GM18511 (cell line): Measurements from ENCODE around the gene ZSCAN10.

Experiments
- ATAC-seq: cut with Tn5 transposase; IDR thresholded peaks from one replicate; pipeline ENCODE4 v1.9.1; 2021; ENCODE audit warnings: mild to moderate bottlenecking, moderate library complexity; ENCODE audit not compliant: unreplicated experiment

Gene ZSCAN10

GRCh38 chr16:3134338-3135125 lies 35.4 kb upstream of the ZSCAN10 start, which contains the start of gene ZNF213:
Gene ZNF213, plus strand, starts transcription at chr16:3135029. Its CDS starts 2,252 bp downstream, at chr16:3137281.
- peak; percentile 95 for ATAC-seq

DNA sequence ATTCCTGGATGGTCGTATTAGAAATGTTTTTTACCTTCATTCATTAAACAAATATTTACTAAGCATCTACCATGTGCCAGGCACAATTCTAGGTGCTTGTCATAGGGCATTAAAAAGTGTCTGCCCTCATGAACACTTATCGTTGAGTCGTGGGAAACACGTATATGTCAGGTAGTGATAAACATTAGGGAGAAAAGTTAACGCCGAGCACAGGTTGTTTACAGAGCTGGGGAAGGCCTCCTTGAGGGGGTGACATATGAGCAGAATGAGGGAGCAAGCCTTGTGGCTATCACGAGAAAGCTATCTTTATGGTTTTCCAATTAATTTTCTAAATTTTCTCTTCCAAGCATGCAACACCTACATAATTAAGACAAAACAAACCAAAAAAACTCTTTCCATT lies 34.8 kb upstream of the ZSCAN10 start:
- ATAC-seq, result no peak

DNA sequence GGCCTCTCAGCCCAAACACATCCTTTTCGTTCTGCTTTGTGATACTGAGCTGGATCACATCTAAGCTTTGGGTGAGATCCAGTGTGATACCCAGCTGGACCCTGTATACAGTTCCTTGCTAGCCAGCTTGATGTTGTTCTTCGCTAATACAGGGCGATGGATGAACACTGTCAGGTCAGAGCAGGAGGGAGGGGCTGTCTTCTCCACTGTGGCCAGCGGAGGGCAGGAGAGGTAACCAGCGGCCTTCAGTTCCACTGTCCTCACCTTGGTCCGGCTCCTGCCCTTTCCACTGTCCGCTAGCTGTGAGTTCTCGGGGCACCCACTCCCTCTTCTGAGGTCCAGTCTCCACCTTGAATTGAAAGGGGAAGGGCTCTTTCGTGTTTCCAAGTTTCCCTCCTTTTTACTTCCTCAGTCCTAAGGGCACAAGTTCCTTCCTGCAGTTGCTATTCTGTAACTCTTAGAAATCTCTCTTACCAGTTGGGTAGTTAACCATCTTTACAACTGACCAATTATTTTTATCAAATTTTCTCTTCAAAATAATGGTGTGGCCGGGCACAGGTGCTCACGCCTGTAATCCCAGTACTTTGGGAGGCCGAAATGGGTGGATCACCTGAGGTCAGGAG lies 32.8 kb upstream of the ZSCAN10 start:
- ATAC-seq, result no peak

- ATAC-seq, result peak; percentile 65
Observed at GRCh38 chr16:3129137-3130131, 30.3 kb upstream of the ZSCAN10 start.

GRCh38 chr16:3127745-3128144 lies 28.7 kb upstream of the ZSCAN10 start:
- no peak for ATAC-seq

- peak; percentile 89 for ATAC-seq
Observed at GRCh38 chr16:3123986-3124886, 25.1 kb upstream of the ZSCAN10 start.

- ATAC-seq, result no peak
Observed at GRCh38 chr16:3122926-3123570, 24.0 kb upstream of the ZSCAN10 start.

GRCh38 chr16:3121851-3122467 lies 22.9 kb upstream of the ZSCAN10 start:
- no peak for ATAC-seq

DNA sequence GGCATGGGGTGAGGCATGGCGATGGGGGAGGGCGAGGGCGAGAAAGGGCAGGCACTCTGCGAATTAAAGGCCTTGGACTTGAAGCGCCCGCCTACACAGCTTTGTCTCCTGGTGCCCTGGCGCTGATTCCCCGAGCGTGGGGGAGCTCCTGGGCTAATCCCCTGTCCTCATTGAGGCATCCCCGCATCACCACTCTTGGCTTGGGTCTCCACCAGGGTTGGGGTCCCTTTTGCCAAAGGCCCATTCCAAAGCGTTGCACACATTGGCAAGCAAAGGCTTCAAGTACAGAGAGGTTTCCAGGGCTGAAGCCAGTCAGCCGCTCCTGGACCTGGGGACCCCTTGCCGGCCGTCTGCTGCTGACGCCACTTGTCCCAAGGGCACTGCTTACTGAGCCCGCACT lies 21.3 kb upstream of the ZSCAN10 start:
- no peak for ATAC-seq

GRCh38 chr16:3119701-3120408 lies 20.8 kb upstream of the ZSCAN10 start:
- ATAC-seq, result no peak

- ATAC-seq, result no peak
Observed at GRCh38 chr16:3119286-3119685, 20.2 kb upstream of the ZSCAN10 start.

DNA sequence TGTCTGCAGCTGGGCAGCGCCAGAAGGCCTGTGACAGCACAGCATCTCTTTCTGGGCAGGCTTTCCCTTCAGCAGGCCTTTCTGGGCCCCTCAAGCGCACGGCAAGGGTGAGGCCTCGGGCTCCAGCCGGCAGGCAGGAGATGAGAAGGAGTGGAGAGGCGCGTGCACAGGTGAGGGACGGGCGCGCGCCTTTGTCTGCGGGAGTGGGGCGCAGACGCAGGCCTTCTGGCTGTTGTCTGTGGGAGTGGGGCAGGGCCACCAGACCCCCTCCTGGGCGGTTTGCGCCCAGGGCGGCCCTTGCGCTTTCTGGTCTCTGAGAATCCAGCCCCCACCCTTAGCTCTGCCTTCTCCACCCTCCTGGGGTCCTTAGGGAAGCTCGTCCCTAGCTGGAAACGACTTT lies 19.8 kb upstream of the ZSCAN10 start:
- no peak for ATAC-seq

- ATAC-seq, result no peak
Observed at GRCh38 chr16:3118204-3118790, 19.2 kb upstream of the ZSCAN10 start.

- ATAC-seq, result no peak
Observed at GRCh38 chr16:3115561-3115960, 16.5 kb upstream of the ZSCAN10 start.

DNA sequence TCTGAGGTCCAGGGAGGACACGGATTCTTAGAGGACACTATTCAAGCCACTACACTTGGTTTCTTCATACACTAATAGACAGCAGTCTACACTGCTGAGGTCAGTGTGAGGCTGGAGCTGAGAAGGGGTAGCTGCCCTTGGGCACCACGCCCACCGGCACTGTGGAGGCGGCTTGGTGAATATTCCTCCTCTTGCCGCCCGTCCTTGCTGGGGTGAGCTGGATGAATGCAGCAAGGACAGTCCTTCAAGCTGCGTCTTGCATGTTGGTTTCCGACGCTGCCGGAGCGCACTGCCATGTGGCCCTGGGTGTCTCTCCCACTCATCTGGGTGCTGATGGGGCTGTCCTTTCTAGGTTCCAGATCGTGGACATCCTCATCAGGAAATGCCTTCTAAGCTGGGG lies 15.9 kb upstream of the ZSCAN10 start:
- no peak for ATAC-seq

DNA sequence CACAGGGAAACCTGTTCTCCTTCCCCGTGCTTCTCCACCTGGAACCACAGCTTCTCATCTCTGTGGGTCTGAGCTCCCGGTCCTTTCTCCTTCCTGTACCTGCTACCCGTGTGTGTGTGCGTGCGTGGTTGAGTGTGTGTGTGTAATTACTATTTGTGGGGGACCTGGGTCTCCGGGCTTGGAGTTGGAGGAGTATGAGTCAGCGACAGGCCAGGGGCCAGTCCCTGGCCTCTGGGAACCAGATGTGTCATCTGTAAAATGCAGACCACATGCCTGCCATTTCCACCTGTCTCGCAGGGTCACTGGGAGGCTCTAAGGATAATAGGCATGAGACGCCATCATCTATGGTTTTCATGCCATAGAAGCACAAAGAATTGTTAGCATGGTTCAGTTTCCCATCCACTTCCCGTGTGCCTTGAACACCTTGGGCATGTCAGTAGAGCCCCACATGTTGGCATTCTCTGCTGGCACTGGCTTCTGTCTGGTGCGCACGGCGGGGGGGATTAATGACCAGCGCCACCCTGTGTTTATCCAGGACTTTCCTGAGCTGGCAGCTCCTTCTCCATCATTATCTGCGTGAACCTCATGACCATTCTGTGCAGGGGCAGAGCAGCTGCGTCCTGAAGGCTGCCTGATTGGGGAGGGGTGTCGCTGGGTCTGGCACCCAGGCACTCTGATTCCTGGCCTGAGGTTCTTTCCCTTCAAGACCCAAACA lies 14.8 kb upstream of the ZSCAN10 start:
- no peak for ATAC-seq

- no peak for ATAC-seq
Observed at GRCh38 chr16:3112881-3113574, 13.9 kb upstream of the ZSCAN10 start.
